MCF 10A (cell line): ENCODE results near the gene RAB19. TPM values are rescaled to one million over a fixed set of nuclear protein-coding genes. Genes with fewer than 3 reads are reported as not detected.
A peak's percentile ranks its signal among the peaks of the same experiment; 100 is the strongest.

Experiments used
- BruUV-seq: library from RNA; stranded (reverse); fragments of 400-500 nt; replicated peaks from 2 replicates; lab custom pipeline; 2021; lab: Mats Ljungman, UMichigan
- CTCF ChIA-PET: fragments of 300-600 bp; sonication (Branson Sonifier 250); formaldehyde crosslinking; extraction: SDS; loops from one replicate; lab custom pipeline; 2021; ENCODE audit warnings: antibody characterized with exemption, inconsistent platforms; lab: Yijun Ruan, JAX
- POLR2A ChIA-PET: fragments of 300-600, 350-650 bp; sonication (Branson Sonifier 250); formaldehyde crosslinking; extraction: SDS; loops from one replicate; lab custom pipeline; 2020; ENCODE audit warnings: antibody characterized with exemption, inconsistent platforms; lab: Yijun Ruan, JAX
- DNase-seq: peaks from one replicate; pipeline ENCODE4 v3.0.0-alpha.2; 2018; ENCODE audit not compliant: unreplicated experiment
- H3K27ac Mint-ChIP-seq: one replicate; pipeline ENCODE4 v1.8.0; 2022; ENCODE audit warnings: mild to moderate bottlenecking, low read depth, mixed read lengths; ENCODE audit not compliant: unreplicated experiment
- H3K27me3 Mint-ChIP-seq: one replicate; pipeline ENCODE4 v1.8.0; 2022; ENCODE audit warnings: mixed read lengths; ENCODE audit not compliant: insufficient read depth, unreplicated experiment
- H3K36me3 Mint-ChIP-seq: one replicate; pipeline ENCODE4 v1.8.0; 2022; ENCODE audit warnings: mild to moderate bottlenecking, moderate library complexity, mixed read lengths; ENCODE audit not compliant: insufficient read depth, unreplicated experiment
- H3K4me1 Mint-ChIP-seq: one replicate; pipeline ENCODE4 v1.8.0; 2022; ENCODE audit warnings: mixed read lengths; ENCODE audit not compliant: insufficient read depth, unreplicated experiment
- H3K4me3 Mint-ChIP-seq: one replicate; pipeline ENCODE4 v1.8.0; 2022; ENCODE audit warnings: mild to moderate bottlenecking, moderate library complexity, mixed read lengths; ENCODE audit not compliant: unreplicated experiment
- H3K9me3 Mint-ChIP-seq: one replicate; pipeline ENCODE4 v1.8.0; 2022; ENCODE audit warnings: mixed read lengths; ENCODE audit not compliant: unreplicated experiment
- intact Hi-C: fragments of 100-400 bp; cut with micrococcal nuclease; formaldehyde crosslinking; loops from 2 replicates; pipeline ENCODE4 v1.14.1; 2022
- total RNA-seq: library from RNA; stranded (reverse); gene quantifications from 2 replicates; pipeline ENCODE4 v1.2.3, GENCODE V29; 2022
- TF ChIP-seq, protein P1 (sequence below): fragments of 200-600 bp; IDR thresholded peaks from one replicate; pipeline ENCODE4 v1.8.0; 2022; ENCODE audit warnings: antibody characterized with exemption, mild to moderate bottlenecking; ENCODE audit not compliant: unreplicated experiment

The RAB19 gene
- total RNA-seq, 1 experiment from 2014 or later: not detected

DNA sequence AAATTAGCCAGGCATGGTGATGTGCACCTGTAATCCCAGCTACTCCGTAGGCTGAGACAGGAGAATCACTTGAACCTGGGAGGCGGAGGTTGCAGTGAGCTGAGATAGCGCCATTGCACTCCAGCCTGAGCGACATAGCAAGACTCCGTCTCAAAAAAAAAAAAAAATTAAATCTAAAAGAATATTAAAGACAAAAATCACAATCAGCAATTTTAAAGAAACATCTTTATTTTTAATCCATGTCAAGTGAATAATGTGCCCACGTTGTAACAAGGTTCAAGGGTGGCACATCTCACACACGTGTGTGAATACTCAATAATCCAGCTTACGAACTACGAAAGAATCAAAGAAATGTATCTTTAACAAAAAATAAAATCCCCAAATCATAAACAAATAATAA lies 28.5 kb upstream of the RAB19 start:
- ChIA-PET POLR2A (no interaction called here), CTCF (interaction anchor here (0.6 to 0.7 kb wide), 2 partner anchors 20 to 256 kb away, joined by 3 read pairs; no protein-coding TSS in a partner anchor)
- no peak overlapping the region for H3K27ac Mint-ChIP-seq
- intact Hi-C loops: no loop called here
- no peaks in the 10 kb centered on the region for H3K9me3 Mint-ChIP-seq
- BruUV-seq: no TSS peak
- no peaks in the 10 kb centered on the region for H3K27me3 Mint-ChIP-seq
- H3K4me1 Mint-ChIP-seq: no peaks in the 10 kb centered on the region
- peaks cover 53% of the 10 kb centered on the region for H3K36me3 Mint-ChIP-seq
- no peak overlapping the region for H3K4me3 Mint-ChIP-seq
- no peak for DNase-seq
- TF ChIP-seq, protein P1, sequence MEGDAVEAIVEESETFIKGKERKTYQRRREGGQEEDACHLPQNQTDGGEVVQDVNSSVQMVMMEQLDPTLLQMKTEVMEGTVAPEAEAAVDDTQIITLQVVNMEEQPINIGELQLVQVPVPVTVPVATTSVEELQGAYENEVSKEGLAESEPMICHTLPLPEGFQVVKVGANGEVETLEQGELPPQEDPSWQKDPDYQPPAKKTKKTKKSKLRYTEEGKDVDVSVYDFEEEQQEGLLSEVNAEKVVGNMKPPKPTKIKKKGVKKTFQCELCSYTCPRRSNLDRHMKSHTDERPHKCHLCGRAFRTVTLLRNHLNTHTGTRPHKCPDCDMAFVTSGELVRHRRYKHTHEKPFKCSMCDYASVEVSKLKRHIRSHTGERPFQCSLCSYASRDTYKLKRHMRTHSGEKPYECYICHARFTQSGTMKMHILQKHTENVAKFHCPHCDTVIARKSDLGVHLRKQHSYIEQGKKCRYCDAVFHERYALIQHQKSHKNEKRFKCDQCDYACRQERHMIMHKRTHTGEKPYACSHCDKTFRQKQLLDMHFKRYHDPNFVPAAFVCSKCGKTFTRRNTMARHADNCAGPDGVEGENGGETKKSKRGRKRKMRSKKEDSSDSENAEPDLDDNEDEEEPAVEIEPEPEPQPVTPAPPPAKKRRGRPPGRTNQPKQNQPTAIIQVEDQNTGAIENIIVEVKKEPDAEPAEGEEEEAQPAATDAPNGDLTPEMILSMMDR: no peak

DNA sequence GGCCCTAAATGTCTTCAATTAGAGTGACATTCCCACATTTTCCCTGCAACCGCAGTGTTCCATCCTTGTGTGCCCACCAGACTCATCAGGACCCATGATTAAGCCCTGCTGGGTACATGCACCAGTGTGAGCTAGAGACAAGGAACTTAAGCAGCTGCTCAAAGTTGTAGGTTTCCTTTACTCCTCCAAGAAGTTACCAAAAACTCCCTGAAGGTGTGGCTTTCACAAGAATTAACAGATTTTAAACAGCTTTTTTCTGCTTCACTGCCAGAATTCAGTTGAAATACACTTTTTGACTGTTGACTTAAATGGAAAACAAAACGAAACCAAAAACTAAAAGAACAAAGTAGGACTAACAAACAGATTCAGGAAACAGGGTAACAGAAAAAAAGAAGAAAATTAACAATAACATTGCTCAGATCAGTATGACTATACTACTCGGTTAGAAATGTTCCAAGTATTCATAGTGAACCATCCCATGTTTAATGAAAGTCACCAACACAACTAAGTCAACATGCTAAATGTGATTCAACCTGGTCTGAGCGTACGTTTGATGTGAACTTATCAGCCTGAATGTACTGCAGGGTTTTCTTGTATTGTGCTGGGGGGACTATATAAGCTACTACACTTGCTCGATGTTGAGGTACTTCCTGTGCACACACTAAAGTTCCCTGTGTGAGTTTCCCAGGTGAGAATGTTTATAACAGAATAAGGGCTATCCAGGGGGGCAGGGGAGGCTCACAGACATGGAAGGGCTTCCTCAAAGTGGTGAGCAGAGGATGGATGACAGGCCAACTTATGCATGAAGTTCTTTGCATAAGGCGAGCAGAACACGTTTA lies 27.7 kb upstream of the RAB19 start:
- Mint-ChIP-seq H3K4me1 (no peaks in the 10 kb centered on the region), H3K27ac (no peak overlapping the region), H3K4me3 (no peak overlapping the region), H3K36me3 (peaks cover 61% of the 10 kb centered on the region), H3K27me3 (no peaks in the 10 kb centered on the region), H3K9me3 (no peaks in the 10 kb centered on the region)
- DNase-seq: no peak
- CTCF ChIA-PET: interaction anchor here (0.6 to 0.7 kb wide), 2 partner anchors 8 to 256 kb away, joined by 3 read pairs; no protein-coding TSS in a partner anchor
- BruUV-seq: no TSS peak
- TF ChIP-seq, protein P1: no peak
- intact Hi-C loops: no loop called here
- POLR2A ChIA-PET: interaction anchor here (1.4 kb wide), 2 partner anchors 10 to 11 kb away, joined by 5 to 7 read pairs; no protein-coding TSS in a partner anchor

DNA sequence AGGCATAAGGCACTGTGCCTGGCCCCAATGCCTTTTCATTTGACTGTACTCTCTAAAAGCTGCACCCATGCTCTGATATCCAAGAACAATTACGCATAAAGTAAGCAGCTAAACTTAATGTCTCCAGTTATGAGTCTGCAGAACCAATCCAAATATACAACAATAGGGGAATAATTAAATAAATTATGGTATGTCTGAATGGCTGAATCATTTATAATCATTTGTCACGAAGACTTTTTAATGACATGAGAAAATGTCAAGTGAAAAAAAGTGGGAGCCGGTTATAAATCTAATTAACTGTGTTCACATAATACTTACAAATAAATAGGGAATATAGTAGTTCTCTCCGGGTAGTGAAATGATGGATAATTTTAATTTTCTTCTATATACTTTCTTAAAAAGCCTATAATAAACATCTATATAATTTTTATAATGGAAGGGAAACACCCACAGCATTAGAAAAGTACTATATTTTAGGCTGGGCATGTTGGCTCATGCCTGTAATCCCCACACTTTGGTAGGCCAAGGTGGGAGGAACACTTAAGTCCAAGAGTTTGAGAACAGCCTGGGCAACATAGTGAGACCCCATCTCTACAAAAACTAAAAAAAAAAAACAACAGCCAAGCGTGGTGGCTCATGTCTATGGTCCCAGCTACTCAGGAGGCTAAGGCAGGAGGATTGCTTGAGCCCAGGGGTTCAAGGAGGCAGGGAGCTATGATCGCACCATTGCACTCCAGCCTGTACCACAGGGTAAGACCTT lies 19.7 kb upstream of the RAB19 start:
- Mint-ChIP-seq H3K9me3 (no peaks in the 10 kb centered on the region), H3K27ac (peak overlapping the region; percentile 59), H3K27me3 (no peaks in the 10 kb centered on the region), H3K4me1 (no peaks in the 10 kb centered on the region), H3K36me3 (peaks cover 27% of the 10 kb centered on the region), H3K4me3 (no peak overlapping the region)
- intact Hi-C loops: no loop called here
- no peak for DNase-seq
- ChIA-PET CTCF (interaction anchor here (0.5 to 1.2 kb wide), 3 partner anchors 9 to 269 kb away, joined by 3 to 6 read pairs (median 3); no protein-coding TSS in a partner anchor), POLR2A (interaction anchor here (0.5 to 1.4 kb wide), 3 partner anchors 9 to 15 kb away, joined by 3 to 7 read pairs (median 3); partner anchors contain the start of gene SLC37A3)
- no TSS peak for BruUV-seq
- TF ChIP-seq, protein P1: no peak
